ENCODE measurements around the gene XXYLT1.

The XXYLT1 gene

GRCh38 chr3:195047536-195047935 lies 223.4 kb downstream of the XXYLT1 start:
- no peak for TF ChIP-seq CTCF (IDR thresholded peaks at IDR 0.05; ENCODE audit: low read depth, low read length, poor library complexity, severe bottlenecking)
- no peak for TF ChIP-seq EZH2phosphoT487 (IDR thresholded peaks at IDR 0.05; ENCODE audit: borderline replicate concordance, low read length)
- H3K4me1 ChIP-seq (ENCODE audit: control insufficient read depth, low read length) = no peaks in the 10 kb centered on the region
- no peaks in the 10 kb centered on the region for H4K20me1 ChIP-seq (ENCODE audit: control insufficient read depth, insufficient read depth, low read depth, low read length)
- H3K27me3 ChIP-seq (ENCODE audit: control insufficient read depth, low read length) = peaks cover 11% of the 10 kb centered on the region
- H3K27ac ChIP-seq (ENCODE audit: low read depth, low read length) = no peak overlapping the region
- H3K36me3 ChIP-seq (ENCODE audit: control insufficient read depth, low read length) = no peaks in the 10 kb centered on the region
- no peaks in the 10 kb centered on the region for H3F3A ChIP-seq (ENCODE audit: control insufficient read depth, insufficient read depth)
- no peaks in the 10 kb centered on the region for H3K9me3 ChIP-seq (ENCODE audit: control insufficient read depth, insufficient read depth, low read length)
- H3K4me2 ChIP-seq (ENCODE audit: low read length) = no peak overlapping the region
- H3K4me3 ChIP-seq (ENCODE audit: low read length) = no peak overlapping the region
- no peaks in the 10 kb centered on the region for H3K79me2 ChIP-seq (ENCODE audit: control insufficient read depth, low read length)
- no peaks in the 10 kb centered on the region for H3K9me2 ChIP-seq (replicated peaks; ENCODE audit: control insufficient read depth, low read length)

- Histone ChIP-seq H3K27ac (ENCODE audit: low read depth, low read length) (no peak overlapping the region), H3F3A (ENCODE audit: control insufficient read depth, insufficient read depth) (no peaks in the 10 kb centered on the region), H3K4me1 (ENCODE audit: control insufficient read depth, low read length) (no peaks in the 10 kb centered on the region), H3K9me2 (replicated peaks; ENCODE audit: control insufficient read depth, low read length) (no peaks in the 10 kb centered on the region), H3K9me3 (ENCODE audit: control insufficient read depth, insufficient read depth, low read length) (no peaks in the 10 kb centered on the region), H3K4me3 (ENCODE audit: low read length) (no peak overlapping the region), H4K20me1 (ENCODE audit: control insufficient read depth, insufficient read depth, low read depth, low read length) (no peaks in the 10 kb centered on the region), H3K4me2 (ENCODE audit: low read length) (no peak overlapping the region), H3K36me3 (ENCODE audit: control insufficient read depth, low read length) (no peaks in the 10 kb centered on the region), H3K79me2 (ENCODE audit: control insufficient read depth, low read length) (no peaks in the 10 kb centered on the region), H3K27me3 (ENCODE audit: control insufficient read depth, low read length) (peaks cover 4% of the 10 kb centered on the region; the same call in 1 of the 2 replicates)
- TF ChIP-seq CTCF (IDR thresholded peaks at IDR 0.05; ENCODE audit: low read depth, low read length, poor library complexity, severe bottlenecking) (no peak), EZH2phosphoT487 (IDR thresholded peaks at IDR 0.05; ENCODE audit: borderline replicate concordance, low read length) (no peak)
Observed at GRCh38 chr3:195046441-195046840, 224.5 kb downstream of the XXYLT1 start.

GRCh38 chr3:195045481-195046210 lies 225.3 kb downstream of the XXYLT1 start:
- no peak for TF ChIP-seq CTCF (IDR thresholded peaks at IDR 0.05; ENCODE audit: low read depth, low read length, poor library complexity, severe bottlenecking)
- TF ChIP-seq EZH2phosphoT487 (IDR thresholded peaks at IDR 0.05; ENCODE audit: borderline replicate concordance, low read length) = no peak

More at GRCh38 chr3:195045481-195046210, 225.3 kb downstream of the XXYLT1 start:
- Histone ChIP-seq H3K9me2 (replicated peaks; ENCODE audit: control insufficient read depth, low read length) (no peaks in the 10 kb centered on the region), H3K9me3 (ENCODE audit: control insufficient read depth, insufficient read depth, low read length) (no peaks in the 10 kb centered on the region), H3K27ac (ENCODE audit: low read depth, low read length) (no peak overlapping the region), H3K79me2 (ENCODE audit: control insufficient read depth, low read length) (no peaks in the 10 kb centered on the region), H3K4me1 (ENCODE audit: control insufficient read depth, low read length) (no peaks in the 10 kb centered on the region), H3K4me2 (ENCODE audit: low read length) (no peak overlapping the region), H3K27me3 (ENCODE audit: control insufficient read depth, low read length) (0 out of 2 replicates have a peak, but pooled peaks cover 2% of the 10 kb centered on the region), H3K36me3 (ENCODE audit: control insufficient read depth, low read length) (no peaks in the 10 kb centered on the region), H4K20me1 (ENCODE audit: control insufficient read depth, insufficient read depth, low read depth, low read length) (no peaks in the 10 kb centered on the region), H3K4me3 (ENCODE audit: low read length) (no peak overlapping the region), H3F3A (ENCODE audit: control insufficient read depth, insufficient read depth) (no peaks in the 10 kb centered on the region)

All from DOHH2 (cell line).